GM23338 (cell line): Measurements from ENCODE around the gene JARID2.
A peak's percentile ranks its signal among the peaks of the same experiment; 100 is the strongest.

Experiments used
- CREB1 ChIP-seq: fragments of 250-450 bp; sonication (Bioruptor Pico); IDR thresholded peaks from 2 replicates; pipeline ENCODE4 v1.5.0; 2020; ENCODE audit warnings: low read depth, mild to moderate bottlenecking, moderate library complexity
- CTCF ChIP-seq, 2 experiments: fragments of 200-600 bp in 1 of 2; sonication (generic) in 1 of 2; conservative IDR thresholded peaks; 2 replicates each; pipeline versions ENCODE4 v1.5.1 to v1.6.1; 2016 to 2017; ENCODE audit warnings: antibody characterized with exemption in 2 of 2, low read depth in 2 of 2, mild to moderate bottlenecking in 2 of 2, moderate library complexity in 1 of 2
- EZH2 ChIP-seq: fragments of 200-600 bp; sonication (generic); IDR thresholded peaks from one replicate; pipeline ENCODE4 v1.8.0; 2017; ENCODE audit warnings: antibody characterized with exemption, mild to moderate bottlenecking, low read depth; ENCODE audit not compliant: unreplicated experiment
- EZH2phosphoT487 ChIP-seq: fragments of 200-600 bp; sonication (generic); IDR thresholded peaks from one replicate; pipeline ENCODE4 v1.8.1; 2018; ENCODE audit warnings: antibody characterized with exemption; ENCODE audit not compliant: unreplicated experiment
- JUNB ChIP-seq: IDR thresholded peaks from one replicate; pipeline ENCODE4 v1.6.1; 2016; ENCODE audit warnings: antibody characterized with exemption; ENCODE audit not compliant: unreplicated experiment
- POLR2AphosphoS5 ChIP-seq: IDR thresholded peaks from 2 replicates; pipeline ENCODE4 v1.6.1; 2016; ENCODE audit warnings: antibody characterized with exemption, low read depth
- STAT1 ChIP-seq: IDR thresholded peaks from one replicate; pipeline ENCODE4 v1.6.1; 2016; ENCODE audit warnings: antibody characterized with exemption; ENCODE audit not compliant: unreplicated experiment
- ZNF114 ChIP-seq: fragments of 250-450 bp; sonication (Bioruptor Pico); IDR thresholded peaks from 2 replicates; pipeline ENCODE4 v1.5.0; 2020; ENCODE audit warnings: mild to moderate bottlenecking, moderate library complexity
- ZNF331 ChIP-seq: fragments of 250-450 bp; sonication (Bioruptor Pico); IDR thresholded peaks from 2 replicates; pipeline ENCODE4 v1.5.0; 2020; ENCODE audit warnings: low read depth, mild to moderate bottlenecking, moderate library complexity
- TF ChIP-seq, protein P1 (sequence below): IDR thresholded peaks from one replicate; pipeline ENCODE4 v1.6.1; 2018; ENCODE audit warnings: antibody characterized with exemption; ENCODE audit not compliant: unreplicated experiment
- TF ChIP-seq, protein P2 (sequence below): IDR thresholded peaks from 2 replicates; pipeline ENCODE4 v1.6.1; 2016; ENCODE audit warnings: antibody characterized with exemption

DNA sequence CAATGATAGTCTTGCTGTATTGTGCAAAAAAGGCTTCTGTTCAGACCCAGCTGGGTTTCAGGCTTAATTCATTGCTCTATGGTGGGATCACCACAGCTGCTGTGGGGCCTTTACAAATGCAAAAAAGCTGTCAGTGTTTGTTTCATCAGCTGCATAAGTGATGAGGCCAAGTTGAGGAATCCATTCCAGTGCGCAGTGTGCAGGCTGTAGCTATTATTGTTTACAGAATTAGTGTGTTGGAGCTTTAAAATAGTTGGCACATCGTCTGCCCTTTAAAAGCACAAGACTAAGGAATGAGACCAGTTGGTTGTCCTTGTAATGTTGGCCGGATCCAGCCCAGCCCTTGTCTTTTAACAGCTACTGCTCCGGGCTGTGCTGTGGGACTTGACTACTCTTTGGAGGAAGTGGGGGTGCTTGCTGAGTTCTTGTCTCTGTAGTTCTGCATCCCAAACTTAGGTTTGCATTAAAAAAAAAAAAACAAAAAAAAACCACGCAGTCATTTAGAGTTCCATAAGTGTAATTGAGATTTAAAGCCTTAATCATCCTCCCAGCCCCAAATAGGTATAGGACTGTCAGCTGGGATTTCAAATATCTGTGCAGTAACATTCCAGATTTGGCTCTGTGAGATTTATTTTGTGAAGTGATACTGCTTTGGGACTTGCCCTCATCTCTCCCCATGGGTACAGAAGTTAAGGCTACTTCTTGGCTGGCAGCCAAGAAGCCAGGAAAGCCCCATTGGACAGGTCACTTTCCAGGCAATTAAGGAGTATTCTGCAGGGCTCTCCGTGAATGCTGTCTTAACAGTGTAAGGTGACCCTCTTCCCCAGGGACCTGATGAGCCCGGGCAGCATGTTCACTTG is 19.3 kb downstream of the JARID2 start:
- no peak for TF ChIP-seq JUNB
- TF ChIP-seq EZH2, result no peak
- no peak for TF ChIP-seq CTCF (conservative IDR thresholded peaks at IDR 0.05; ENCODE audit: low read depth in 2 of 2)
- TF ChIP-seq POLR2AphosphoS5, result peak; percentile 37; the same call in 1 of the 2 replicates
- TF ChIP-seq STAT1, result no peak
- TF ChIP-seq, protein P1, sequence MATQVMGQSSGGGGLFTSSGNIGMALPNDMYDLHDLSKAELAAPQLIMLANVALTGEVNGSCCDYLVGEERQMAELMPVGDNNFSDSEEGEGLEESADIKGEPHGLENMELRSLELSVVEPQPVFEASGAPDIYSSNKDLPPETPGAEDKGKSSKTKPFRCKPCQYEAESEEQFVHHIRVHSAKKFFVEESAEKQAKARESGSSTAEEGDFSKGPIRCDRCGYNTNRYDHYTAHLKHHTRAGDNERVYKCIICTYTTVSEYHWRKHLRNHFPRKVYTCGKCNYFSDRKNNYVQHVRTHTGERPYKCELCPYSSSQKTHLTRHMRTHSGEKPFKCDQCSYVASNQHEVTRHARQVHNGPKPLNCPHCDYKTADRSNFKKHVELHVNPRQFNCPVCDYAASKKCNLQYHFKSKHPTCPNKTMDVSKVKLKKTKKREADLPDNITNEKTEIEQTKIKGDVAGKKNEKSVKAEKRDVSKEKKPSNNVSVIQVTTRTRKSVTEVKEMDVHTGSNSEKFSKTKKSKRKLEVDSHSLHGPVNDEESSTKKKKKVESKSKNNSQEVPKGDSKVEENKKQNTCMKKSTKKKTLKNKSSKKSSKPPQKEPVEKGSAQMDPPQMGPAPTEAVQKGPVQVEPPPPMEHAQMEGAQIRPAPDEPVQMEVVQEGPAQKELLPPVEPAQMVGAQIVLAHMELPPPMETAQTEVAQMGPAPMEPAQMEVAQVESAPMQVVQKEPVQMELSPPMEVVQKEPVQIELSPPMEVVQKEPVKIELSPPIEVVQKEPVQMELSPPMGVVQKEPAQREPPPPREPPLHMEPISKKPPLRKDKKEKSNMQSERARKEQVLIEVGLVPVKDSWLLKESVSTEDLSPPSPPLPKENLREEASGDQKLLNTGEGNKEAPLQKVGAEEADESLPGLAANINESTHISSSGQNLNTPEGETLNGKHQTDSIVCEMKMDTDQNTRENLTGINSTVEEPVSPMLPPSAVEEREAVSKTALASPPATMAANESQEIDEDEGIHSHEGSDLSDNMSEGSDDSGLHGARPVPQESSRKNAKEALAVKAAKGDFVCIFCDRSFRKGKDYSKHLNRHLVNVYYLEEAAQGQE, result no peak
- no peak for TF ChIP-seq EZH2phosphoT487
- TF ChIP-seq CREB1, result no peak
- TF ChIP-seq, protein P2, sequence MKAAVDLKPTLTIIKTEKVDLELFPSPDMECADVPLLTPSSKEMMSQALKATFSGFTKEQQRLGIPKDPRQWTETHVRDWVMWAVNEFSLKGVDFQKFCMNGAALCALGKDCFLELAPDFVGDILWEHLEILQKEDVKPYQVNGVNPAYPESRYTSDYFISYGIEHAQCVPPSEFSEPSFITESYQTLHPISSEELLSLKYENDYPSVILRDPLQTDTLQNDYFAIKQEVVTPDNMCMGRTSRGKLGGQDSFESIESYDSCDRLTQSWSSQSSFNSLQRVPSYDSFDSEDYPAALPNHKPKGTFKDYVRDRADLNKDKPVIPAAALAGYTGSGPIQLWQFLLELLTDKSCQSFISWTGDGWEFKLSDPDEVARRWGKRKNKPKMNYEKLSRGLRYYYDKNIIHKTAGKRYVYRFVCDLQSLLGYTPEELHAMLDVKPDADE, result 0 out of 2 replicates have a peak, but pooled peaks have one; percentile 55
- TF ChIP-seq ZNF114 (CRISPR knock-in tag), result no peak
- TF ChIP-seq ZNF331, result no peak
